Neural cell (in vitro differentiated cells): ENCODE results near the gene ASMTL.

Source experiments
- EP300 ChIP-seq: fragments of 450-650 bp; conservative IDR thresholded peaks from 2 replicates; pipeline ENCODE4 v1.6.1; 2014; ENCODE audit warnings: antibody characterized with exemption, mild to moderate bottlenecking, moderate library complexity; ENCODE audit not compliant: poor library complexity, severe bottlenecking
- EZH2 ChIP-seq: fragments of 200-600, 300-800 bp; shearing (Covaris generic), sonication (generic); IDR thresholded peaks from 2 replicates; pipeline ENCODE4 v1.6.1; 2014; ENCODE audit warnings: antibody characterized with exemption, low read length, borderline replicate concordance, mild to moderate bottlenecking; ENCODE audit not compliant: insufficient read depth, poor library complexity, severe bottlenecking
- MXI1 ChIP-seq: fragments of 450-650 bp; conservative IDR thresholded peaks from 2 replicates; pipeline ENCODE4 v1.6.1; 2014; ENCODE audit warnings: antibody characterized with exemption, mild to moderate bottlenecking; ENCODE audit not compliant: poor library complexity, severe bottlenecking
- POLR2AphosphoS5 ChIP-seq: IDR thresholded peaks from 2 replicates; pipeline ENCODE4 v1.6.1; 2012
- RAD21 ChIP-seq: fragments of 450-650 bp; conservative IDR thresholded peaks from 2 replicates; pipeline ENCODE4 v1.6.1; 2014; ENCODE audit warnings: antibody characterized with exemption, mild to moderate bottlenecking, moderate library complexity
- SMC3 ChIP-seq: fragments of 450-650 bp; conservative IDR thresholded peaks from 2 replicates; pipeline ENCODE4 v1.6.1; 2014; ENCODE audit warnings: antibody characterized with exemption, mild to moderate bottlenecking, moderate library complexity; ENCODE audit not compliant: poor library complexity
- TAF1 ChIP-seq: IDR thresholded peaks from 2 replicates; pipeline ENCODE4 v1.6.1; 2012; ENCODE audit warnings: low read depth
- TF ChIP-seq, protein P1 (sequence below): fragments of 450-650 bp; IDR thresholded peaks from 2 replicates; pipeline ENCODE4 v1.5.1; 2014; ENCODE audit warnings: antibody characterized with exemption, mild to moderate bottlenecking, moderate library complexity; ENCODE audit not compliant: poor library complexity, severe bottlenecking
- TF ChIP-seq, protein P2 (sequence below): IDR thresholded peaks from 2 replicates; pipeline ENCODE4 v1.6.1; 2012; ENCODE audit warnings: borderline replicate concordance

DNA sequence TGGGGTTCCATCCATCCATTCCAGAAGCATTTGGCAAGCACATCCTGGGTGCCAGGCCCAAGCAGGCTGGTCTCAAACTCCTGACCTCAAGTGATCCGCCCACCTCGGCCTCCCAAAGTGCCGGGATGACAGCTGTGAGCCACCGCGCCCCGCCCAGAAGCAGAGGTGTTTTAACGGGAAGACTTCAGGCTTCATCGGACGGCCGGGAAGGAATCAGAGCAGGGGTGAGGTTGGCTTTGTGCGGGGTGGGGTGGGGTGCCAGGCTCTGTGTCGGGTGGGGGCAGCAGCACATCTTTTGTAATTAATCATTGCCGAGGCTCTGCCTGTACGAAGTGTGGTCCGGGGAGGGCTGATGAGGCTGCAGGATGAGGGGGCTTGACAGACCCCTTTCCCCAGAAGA lies 55.7 kb downstream of the ASMTL start:
- TF ChIP-seq EZH2 (no peak), SMC3 (no peak), POLR2AphosphoS5 (no peak), TAF1 (no peak), RAD21 (no peak), EP300 (no peak), MXI1 (no peak)
- TF ChIP-seq, protein P1, sequence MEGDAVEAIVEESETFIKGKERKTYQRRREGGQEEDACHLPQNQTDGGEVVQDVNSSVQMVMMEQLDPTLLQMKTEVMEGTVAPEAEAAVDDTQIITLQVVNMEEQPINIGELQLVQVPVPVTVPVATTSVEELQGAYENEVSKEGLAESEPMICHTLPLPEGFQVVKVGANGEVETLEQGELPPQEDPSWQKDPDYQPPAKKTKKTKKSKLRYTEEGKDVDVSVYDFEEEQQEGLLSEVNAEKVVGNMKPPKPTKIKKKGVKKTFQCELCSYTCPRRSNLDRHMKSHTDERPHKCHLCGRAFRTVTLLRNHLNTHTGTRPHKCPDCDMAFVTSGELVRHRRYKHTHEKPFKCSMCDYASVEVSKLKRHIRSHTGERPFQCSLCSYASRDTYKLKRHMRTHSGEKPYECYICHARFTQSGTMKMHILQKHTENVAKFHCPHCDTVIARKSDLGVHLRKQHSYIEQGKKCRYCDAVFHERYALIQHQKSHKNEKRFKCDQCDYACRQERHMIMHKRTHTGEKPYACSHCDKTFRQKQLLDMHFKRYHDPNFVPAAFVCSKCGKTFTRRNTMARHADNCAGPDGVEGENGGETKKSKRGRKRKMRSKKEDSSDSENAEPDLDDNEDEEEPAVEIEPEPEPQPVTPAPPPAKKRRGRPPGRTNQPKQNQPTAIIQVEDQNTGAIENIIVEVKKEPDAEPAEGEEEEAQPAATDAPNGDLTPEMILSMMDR = no peak
- TF ChIP-seq, protein P2, sequence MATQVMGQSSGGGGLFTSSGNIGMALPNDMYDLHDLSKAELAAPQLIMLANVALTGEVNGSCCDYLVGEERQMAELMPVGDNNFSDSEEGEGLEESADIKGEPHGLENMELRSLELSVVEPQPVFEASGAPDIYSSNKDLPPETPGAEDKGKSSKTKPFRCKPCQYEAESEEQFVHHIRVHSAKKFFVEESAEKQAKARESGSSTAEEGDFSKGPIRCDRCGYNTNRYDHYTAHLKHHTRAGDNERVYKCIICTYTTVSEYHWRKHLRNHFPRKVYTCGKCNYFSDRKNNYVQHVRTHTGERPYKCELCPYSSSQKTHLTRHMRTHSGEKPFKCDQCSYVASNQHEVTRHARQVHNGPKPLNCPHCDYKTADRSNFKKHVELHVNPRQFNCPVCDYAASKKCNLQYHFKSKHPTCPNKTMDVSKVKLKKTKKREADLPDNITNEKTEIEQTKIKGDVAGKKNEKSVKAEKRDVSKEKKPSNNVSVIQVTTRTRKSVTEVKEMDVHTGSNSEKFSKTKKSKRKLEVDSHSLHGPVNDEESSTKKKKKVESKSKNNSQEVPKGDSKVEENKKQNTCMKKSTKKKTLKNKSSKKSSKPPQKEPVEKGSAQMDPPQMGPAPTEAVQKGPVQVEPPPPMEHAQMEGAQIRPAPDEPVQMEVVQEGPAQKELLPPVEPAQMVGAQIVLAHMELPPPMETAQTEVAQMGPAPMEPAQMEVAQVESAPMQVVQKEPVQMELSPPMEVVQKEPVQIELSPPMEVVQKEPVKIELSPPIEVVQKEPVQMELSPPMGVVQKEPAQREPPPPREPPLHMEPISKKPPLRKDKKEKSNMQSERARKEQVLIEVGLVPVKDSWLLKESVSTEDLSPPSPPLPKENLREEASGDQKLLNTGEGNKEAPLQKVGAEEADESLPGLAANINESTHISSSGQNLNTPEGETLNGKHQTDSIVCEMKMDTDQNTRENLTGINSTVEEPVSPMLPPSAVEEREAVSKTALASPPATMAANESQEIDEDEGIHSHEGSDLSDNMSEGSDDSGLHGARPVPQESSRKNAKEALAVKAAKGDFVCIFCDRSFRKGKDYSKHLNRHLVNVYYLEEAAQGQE = no peak
